HEK293T (cell line): ENCODE results near the gene TOR4A.
A peak's percentile ranks its signal among the peaks of the same experiment; 100 is the strongest.

ENCODE experiments used
- BHLHE40 ChIP-seq: fragments of 450-650 bp; IDR thresholded peaks from 2 replicates; pipeline ENCODE4 v1.6.1; 2016; ENCODE audit warnings: mild to moderate bottlenecking, moderate library complexity, borderline replicate concordance
- CTBP1 ChIP-seq: fragments of 450-650 bp; IDR thresholded peaks from 2 replicates; pipeline ENCODE4 v1.6.1; 2016; ENCODE audit warnings: borderline replicate concordance
- FOXA1 ChIP-seq: fragments of 450-650 bp; IDR thresholded peaks from 2 replicates; pipeline ENCODE4 v1.6.1; 2016; ENCODE audit warnings: mild to moderate bottlenecking
- FOXM1 ChIP-seq: fragments of 450-650 bp; IDR thresholded peaks from 2 replicates; pipeline ENCODE4 v1.6.1; 2017; ENCODE audit warnings: mild to moderate bottlenecking, borderline replicate concordance
- HDGF ChIP-seq: fragments of 450-650 bp; IDR thresholded peaks from 2 replicates; pipeline ENCODE4 v1.6.1; 2017; ENCODE audit warnings: antibody characterized with exemption, borderline replicate concordance
- L3MBTL2 ChIP-seq: fragments of 450-650 bp; conservative IDR thresholded peaks from 2 replicates; pipeline ENCODE4 v1.6.1; 2016; ENCODE audit warnings: mild to moderate bottlenecking
- SP1 ChIP-seq: fragments of 450-650 bp; IDR thresholded peaks from 2 replicates; pipeline ENCODE4 v1.6.1; 2017

GRCh38 chr9:137286975-137287383 is 9.5 kb downstream of the TOR4A start:
- TF ChIP-seq SP1: no peak
- no peak for TF ChIP-seq BHLHE40
- TF ChIP-seq FOXM1: no peak
- TF ChIP-seq HDGF: no peak
- no peak for TF ChIP-seq CTBP1
- no peak for TF ChIP-seq FOXA1
- peak; percentile 96 for TF ChIP-seq L3MBTL2
